Activated CD4-positive, alpha-beta T cell treated with anti-CD3 and anti-CD28 coated beads for 48 hours (primary cell): ENCODE data around the gene CAMK2G.

Experiments
- DNase-seq: peaks from one replicate; pipeline ENCODE4 v3.0.0-alpha.2; 2020

The CAMK2G gene

DNA sequence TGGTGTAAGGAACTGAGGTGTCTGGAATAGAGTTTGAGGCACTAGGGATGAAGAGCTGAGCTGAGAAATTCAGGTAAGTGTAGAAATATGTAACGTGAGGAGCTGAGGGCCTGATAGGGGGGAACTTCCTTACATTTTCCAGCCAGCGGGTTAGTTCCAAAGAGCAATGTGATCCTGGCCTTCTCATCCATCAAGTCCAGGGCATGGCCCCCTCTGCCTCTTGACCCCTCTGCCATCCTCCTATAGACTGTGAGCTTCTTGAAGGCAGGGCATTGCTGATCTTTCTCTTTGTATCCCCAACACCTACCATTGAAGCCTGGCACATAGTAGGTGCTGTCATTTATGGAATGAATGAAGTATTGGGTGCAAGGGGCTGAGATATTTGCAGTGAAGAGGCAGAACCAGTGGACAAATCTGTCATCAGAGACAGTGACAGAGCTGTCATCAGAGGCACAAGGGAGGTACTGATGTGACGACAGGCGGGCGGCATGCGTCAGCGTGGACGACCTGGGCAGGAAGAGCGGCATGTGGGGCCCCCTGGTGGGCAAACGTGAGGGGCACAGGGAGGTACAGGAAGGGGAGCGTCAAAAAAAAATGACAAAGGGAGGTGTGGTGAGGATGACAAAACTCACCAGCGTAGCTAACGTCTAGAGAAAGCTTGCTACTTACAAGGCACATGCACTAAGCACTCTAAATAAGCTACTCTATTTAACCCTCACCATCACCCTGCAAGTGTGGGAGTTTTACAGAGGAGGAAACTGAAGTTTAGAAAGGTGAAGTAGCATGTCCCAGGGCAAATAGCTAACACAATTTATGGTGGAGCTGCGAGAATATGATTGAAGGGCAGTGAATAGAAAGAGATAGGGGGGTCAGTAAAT lies 5.2 kb upstream of the CAMK2G start:
- peak; percentile 96 for DNase-seq

- no peak for DNase-seq
Observed at GRCh38 chr10:73878365-73878764, 4.0 kb upstream of the CAMK2G start.

DNA sequence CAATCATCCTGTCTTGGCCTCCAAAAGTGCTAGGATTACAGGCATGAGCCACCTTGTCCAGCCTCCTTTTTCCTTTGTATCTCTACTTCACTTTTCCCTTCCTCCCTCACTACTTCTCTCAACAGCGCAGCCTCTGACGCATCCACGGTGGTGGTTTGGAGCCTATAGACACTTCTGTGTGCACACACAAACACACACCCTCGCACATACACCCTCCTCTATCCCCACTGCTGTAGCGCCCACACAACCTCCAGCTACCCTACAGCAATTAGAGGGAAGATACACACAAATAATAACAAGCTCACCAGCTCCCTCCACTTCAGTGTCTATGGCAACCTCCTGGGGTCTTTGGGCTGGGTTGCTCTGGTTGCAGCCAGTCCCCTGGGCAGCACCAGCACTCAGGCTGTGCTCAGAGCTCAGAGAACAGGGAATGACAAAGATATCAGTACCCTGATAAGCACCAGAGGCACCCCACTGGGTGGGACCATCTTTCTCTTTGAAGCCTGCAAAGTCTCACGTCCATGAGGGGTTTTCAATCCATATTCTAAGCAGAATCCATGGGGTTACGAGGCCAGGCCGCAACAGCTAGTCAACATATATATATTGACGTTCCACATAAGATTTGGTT lies 3.3 kb upstream of the CAMK2G start:
- DNase-seq = no peak

GRCh38 chr10:73876971-73877370 lies 2.6 kb upstream of the CAMK2G start:
- no peak for DNase-seq

GRCh38 chr10:73876566-73876965 lies 2.2 kb upstream of the CAMK2G start:
- DNase-seq = no peak

DNA sequence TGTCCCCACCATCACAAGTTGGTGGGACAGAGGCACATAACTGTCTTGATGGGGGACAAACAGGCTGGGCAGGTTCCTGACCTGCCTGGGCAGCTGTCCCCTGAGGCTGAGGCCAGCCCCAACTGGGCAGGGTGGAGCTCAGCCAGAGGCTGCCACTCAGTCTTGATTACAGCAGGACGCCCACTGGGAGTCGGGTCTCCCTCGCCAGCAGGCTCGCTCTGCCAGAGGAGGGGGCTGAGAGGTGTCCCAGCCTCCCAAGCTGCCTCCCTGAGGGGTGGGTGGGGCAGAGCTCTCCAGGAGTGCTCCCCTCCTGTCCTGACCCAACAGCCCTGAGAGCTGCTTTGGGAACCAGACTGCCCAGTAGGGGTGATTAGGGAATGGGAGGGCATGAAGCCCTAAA lies 1.8 kb upstream of the CAMK2G start:
- no peak for DNase-seq

- DNase-seq = peak; percentile 17
Observed at GRCh38 chr10:73875139-73875475, 752 bp upstream of the CAMK2G start.

GRCh38 chr10:73873838-73874215 lies 528 bp downstream of the CAMK2G start:
- DNase-seq = peak; percentile 20

GRCh38 chr10:73873142-73873837 lies 1.1 kb downstream of the CAMK2G start:
- no peak for DNase-seq

DNA sequence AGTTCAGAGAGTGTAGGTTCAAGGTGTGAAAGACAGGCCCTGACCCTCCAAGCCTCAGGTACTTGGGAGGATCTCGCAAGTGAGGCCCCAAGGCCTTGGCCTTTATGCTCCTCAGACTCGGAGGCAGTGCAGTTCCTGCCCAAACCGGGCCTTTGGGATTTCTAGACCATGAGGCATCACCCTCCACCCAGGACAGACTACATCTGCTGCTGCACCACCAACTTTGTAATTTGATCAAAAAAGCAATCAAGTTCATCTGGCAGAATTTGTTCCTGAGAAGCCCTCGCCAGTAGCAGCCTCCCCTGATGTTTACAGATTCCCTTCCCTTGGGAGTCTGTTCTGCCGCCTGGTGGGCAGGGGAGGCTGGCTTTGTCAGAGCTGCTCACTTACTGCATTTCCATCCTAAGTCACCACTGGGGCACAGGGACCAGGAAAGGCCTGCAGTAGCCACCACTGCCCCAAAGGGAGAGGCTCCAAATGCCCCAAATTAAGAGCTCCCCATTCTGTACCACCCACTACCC lies 2.1 kb downstream of the CAMK2G start:
- DNase-seq = no peak

- no peak for DNase-seq
Observed at GRCh38 chr10:73871295-73872189, 2.8 kb downstream of the CAMK2G start.

DNA sequence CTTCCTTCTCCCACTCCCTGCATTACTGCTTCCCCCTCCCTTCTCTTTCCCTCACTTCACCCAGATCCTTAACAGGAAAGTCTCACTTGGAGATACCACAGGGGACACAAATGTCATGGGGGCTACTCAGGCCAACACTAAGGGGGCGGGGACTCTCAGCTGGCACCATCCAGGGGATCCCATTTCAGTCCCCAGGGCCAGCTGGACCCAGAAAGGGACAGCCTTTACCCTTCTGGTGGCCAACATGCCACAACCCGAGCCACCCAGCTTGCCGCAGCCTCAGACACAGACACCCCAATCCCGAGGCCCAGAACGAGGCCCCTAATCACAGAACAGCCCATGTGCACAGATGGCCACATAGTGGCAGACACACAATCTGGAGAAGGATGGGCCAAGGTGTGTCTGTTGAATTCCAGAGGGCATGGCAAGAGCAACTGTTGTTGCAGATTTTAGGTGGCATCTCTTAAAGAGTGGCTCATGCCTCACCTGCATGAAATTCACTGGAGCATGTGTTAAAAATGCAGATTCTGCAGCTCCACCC lies 5.6 kb downstream of the CAMK2G start:
- no peak for DNase-seq

- no peak for DNase-seq
Observed at GRCh38 chr10:73867871-73868631, 6.3 kb downstream of the CAMK2G start.

DNA sequence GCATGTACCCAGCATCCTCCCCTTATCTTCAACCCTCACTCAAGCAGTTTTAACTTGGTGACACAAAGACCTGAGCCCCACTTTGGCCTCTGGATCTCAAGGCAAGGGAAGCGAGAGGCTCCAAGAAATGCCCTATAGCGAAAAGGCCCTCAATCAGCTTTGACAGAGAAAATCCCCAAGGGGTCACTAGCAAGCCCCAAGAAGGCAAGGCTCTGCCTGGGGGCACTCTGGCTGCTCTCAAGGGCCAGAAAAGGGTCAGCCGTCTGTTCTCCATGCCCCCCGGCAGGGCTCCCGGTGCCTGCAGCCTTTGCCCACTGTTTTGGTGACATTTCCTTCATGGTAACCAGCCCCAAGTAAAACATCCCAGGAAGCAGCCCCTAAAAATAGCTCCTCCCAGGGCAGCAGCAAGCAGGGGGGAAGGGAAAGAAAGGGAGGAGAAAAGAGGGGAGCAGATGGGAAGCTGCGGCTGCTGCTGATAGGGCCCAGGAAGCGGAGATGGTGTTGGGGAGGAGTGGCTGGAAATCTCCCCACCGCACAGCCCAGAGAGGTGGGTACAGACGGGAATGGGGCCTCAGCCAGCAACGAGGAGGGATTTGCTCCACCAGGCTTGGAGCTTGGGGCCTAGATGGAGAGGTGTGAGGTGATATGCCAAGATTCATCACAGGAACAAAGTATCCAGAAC lies 7.1 kb downstream of the CAMK2G start:
- no peak for DNase-seq

- no peak for DNase-seq
Observed at GRCh38 chr10:73866621-73867020, 7.7 kb downstream of the CAMK2G start.

GRCh38 chr10:73865459-73866442 lies 8.6 kb downstream of the CAMK2G start:
- peak; percentile 58 for DNase-seq

DNA sequence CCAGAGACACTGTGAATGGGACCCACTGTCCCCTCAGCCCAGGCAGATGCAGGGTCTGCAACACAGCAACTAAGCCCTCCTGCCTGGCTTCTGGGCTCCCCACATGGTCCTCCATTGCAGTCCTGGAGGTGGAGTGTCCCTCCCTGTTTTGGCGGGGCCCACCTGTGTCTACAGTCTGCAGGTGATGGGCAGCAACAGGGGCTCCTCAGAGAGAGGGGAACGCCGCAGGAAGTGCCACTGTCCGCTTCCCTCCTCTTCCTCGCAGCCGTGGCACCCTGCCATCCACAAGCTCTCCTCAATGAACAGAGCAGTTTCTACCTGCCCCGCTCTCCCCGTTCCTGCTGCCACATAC lies 9.3 kb downstream of the CAMK2G start:
- DNase-seq = no peak

DNA sequence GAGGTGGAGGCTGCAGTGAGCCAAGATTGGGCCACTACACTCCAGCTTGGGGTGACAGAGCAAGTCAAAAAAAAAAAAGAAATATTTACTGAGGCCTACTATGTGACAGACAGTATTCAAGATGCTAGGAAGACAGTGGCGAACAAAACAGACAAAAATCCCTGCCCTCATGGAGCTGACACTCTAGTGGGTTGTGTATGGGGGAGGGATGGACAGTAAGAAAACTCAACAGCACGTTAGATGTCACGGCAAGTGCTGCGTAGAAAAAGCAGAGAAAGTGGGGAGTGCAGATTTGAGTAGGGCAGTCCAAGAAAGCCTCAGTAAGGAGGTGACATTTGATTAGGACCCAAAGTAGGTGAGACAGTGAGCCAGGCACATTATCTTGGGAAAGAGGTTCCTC lies 10.1 kb downstream of the CAMK2G start:
- no peak for DNase-seq

- DNase-seq = no peak
Observed at GRCh38 chr10:73863039-73863817, 11.1 kb downstream of the CAMK2G start.
